Caco-2 (cell line): Measurements from ENCODE around the gene LTBP2. TPM values are rescaled to one million over a fixed set of nuclear protein-coding genes. Genes with fewer than 3 reads are reported as not detected.

ENCODE experiments used
- BruUV-seq: library from RNA; stranded (reverse); fragments of 400-500 nt; replicated peaks from 2 replicates; lab custom pipeline; 2021; lab: Mats Ljungman, UMichigan
- CTCF ChIA-PET: fragments of 300-600 bp; sonication (Branson Sonifier 250); formaldehyde crosslinking; loops from one replicate; lab custom pipeline; 2022; ENCODE audit warnings: antibody characterized with exemption; lab: Charles Lee
- POLR2A ChIA-PET: fragments of 300-600 bp; sonication (Branson Sonifier 250); formaldehyde crosslinking; loops from one replicate; lab custom pipeline; 2022; ENCODE audit warnings: antibody characterized with exemption; lab: Charles Lee
- DNase-seq, 2 experiments: peaks; one replicate each; pipeline versions ENCODE4 v3.0.0 to v3.0.0-alpha.2; 2020 to 2022
- H3K27me3 ChIP-seq: replicated peaks from 2 replicates; pipeline ENCODE4 v1.6.0; 2011; ENCODE audit warnings: low read length; ENCODE audit not compliant: control insufficient read depth, insufficient read depth
- H3K36me3 ChIP-seq: 2 replicates; pipeline ENCODE4 v1.5.1; 2011; ENCODE audit warnings: low read length; ENCODE audit not compliant: control insufficient read depth, insufficient read depth
- H3K4me1 ChIP-seq: fragments of 250-450 bp; sonication (Bioruptor Pico); 2 replicates; pipeline ENCODE4 v1.5.1; 2020; ENCODE audit warnings: mild to moderate bottlenecking
- H3K4me3 ChIP-seq: 2 replicates; pipeline ENCODE4 v1.5.1; 2011; ENCODE audit warnings: low read depth, mild to moderate bottlenecking, control low read depth, low read length
- H3K9me3 ChIP-seq: fragments of 250-450 bp; sonication (Bioruptor Pico); 2 replicates; pipeline ENCODE4 v1.5.1; 2020; ENCODE audit warnings: mild to moderate bottlenecking, moderate library complexity
- H3K27ac Mint-ChIP-seq: one replicate; pipeline ENCODE4 v1.8.0; 2022; ENCODE audit warnings: mixed read lengths; ENCODE audit not compliant: unreplicated experiment
- H3K27me3 Mint-ChIP-seq: one replicate; pipeline ENCODE4 v1.8.0; 2022; ENCODE audit warnings: mixed read lengths; ENCODE audit not compliant: insufficient read depth, unreplicated experiment
- H3K36me3 Mint-ChIP-seq: one replicate; pipeline ENCODE4 v1.8.0; 2022; ENCODE audit warnings: mild to moderate bottlenecking, mixed read lengths; ENCODE audit not compliant: insufficient read depth, unreplicated experiment
- H3K4me1 Mint-ChIP-seq: one replicate; pipeline ENCODE4 v1.8.0; 2022; ENCODE audit warnings: low read depth, mixed read lengths; ENCODE audit not compliant: unreplicated experiment
- H3K4me3 Mint-ChIP-seq: one replicate; pipeline ENCODE4 v1.8.0; 2022; ENCODE audit warnings: mild to moderate bottlenecking, moderate library complexity, mixed read lengths; ENCODE audit not compliant: unreplicated experiment
- H3K9me3 Mint-ChIP-seq: one replicate; pipeline ENCODE4 v1.8.0; 2022; ENCODE audit warnings: mixed read lengths; ENCODE audit not compliant: unreplicated experiment
- intact Hi-C: fragments of 100-400 bp; cut with micrococcal nuclease; formaldehyde crosslinking; loops from one replicate; pipeline ENCODE4 v1.10.0; 2022; ENCODE audit not compliant: unreplicated experiment
- total RNA-seq: library from RNA; stranded (reverse); gene quantifications from 2 replicates; pipeline ENCODE4 v1.2.3, GENCODE V29; 2022
- TF ChIP-seq, protein P1 (sequence below), 2 experiments: fragments of 200-600 bp in 1 of 2; IDR thresholded peaks; 1 replicate in 1 of 2; 2 replicates in 1 of 2; pipeline versions ENCODE4 v1.5.1 to v1.8.0; 2011 to 2022; ENCODE audit warnings: antibody characterized with exemption in 1 of 2, control low read depth in 1 of 2, inconsistent platforms in 1 of 2, low read depth in 1 of 2, low read length in 1 of 2, mild to moderate bottlenecking in 1 of 2, moderate library complexity in 1 of 2; ENCODE audit not compliant: insufficient read depth in 1 of 2, severe bottlenecking in 1 of 2, unreplicated experiment in 1 of 2

Gene LTBP2
- total RNA-seq, 1 experiment from 2014 or later = 0.86 TPM

DNA sequence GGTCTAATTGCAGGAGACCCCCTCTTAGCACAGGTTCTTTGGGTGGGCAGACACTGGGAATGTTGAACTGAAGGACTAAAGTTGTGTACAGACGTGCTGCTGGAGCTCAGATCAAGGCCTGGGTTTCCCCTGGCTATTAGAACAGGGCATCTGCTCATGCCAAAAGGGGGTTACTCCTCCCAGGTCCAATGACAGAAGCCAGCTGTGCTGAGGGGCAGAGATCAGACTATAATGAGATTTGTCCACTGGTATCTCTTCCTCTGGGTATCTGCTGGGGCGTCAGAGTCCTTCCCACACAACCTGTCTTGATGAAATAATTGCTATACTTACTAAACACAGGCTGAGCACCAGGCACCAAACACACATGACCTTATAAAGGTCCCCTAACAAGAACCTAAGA is 42.6 kb downstream of the LTBP2 start:
- H3K27ac Mint-ChIP-seq = no peak overlapping the region
- no peak overlapping the region for H3K4me3 ChIP-seq
- no peak overlapping the region for H3K4me3 Mint-ChIP-seq
- no peaks in the 10 kb centered on the region for H3K9me3 Mint-ChIP-seq
- H3K27me3 ChIP-seq = no peaks in the 10 kb centered on the region
- TF ChIP-seq, protein P1, sequence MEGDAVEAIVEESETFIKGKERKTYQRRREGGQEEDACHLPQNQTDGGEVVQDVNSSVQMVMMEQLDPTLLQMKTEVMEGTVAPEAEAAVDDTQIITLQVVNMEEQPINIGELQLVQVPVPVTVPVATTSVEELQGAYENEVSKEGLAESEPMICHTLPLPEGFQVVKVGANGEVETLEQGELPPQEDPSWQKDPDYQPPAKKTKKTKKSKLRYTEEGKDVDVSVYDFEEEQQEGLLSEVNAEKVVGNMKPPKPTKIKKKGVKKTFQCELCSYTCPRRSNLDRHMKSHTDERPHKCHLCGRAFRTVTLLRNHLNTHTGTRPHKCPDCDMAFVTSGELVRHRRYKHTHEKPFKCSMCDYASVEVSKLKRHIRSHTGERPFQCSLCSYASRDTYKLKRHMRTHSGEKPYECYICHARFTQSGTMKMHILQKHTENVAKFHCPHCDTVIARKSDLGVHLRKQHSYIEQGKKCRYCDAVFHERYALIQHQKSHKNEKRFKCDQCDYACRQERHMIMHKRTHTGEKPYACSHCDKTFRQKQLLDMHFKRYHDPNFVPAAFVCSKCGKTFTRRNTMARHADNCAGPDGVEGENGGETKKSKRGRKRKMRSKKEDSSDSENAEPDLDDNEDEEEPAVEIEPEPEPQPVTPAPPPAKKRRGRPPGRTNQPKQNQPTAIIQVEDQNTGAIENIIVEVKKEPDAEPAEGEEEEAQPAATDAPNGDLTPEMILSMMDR (IDR thresholded peaks at IDR 0.05; ENCODE audit: insufficient read depth in 1 of 2, low read depth in 1 of 2, low read length in 1 of 2, severe bottlenecking in 1 of 2, unreplicated experiment in 1 of 2) = no peak
- no peaks in the 10 kb centered on the region for H3K36me3 ChIP-seq
- intact Hi-C loops = no loop called here
- no peaks in the 10 kb centered on the region for H3K4me1 Mint-ChIP-seq
- CTCF ChIA-PET = no interaction called here
- BruUV-seq = no TSS peak
- no peak for DNase-seq
- no peaks in the 10 kb centered on the region for H3K27me3 Mint-ChIP-seq
- H3K9me3 ChIP-seq = no peaks in the 10 kb centered on the region
- POLR2A ChIA-PET = no interaction called here
- peaks cover 8% of the 10 kb centered on the region; the same call in 1 of the 2 replicates for H3K4me1 ChIP-seq
- H3K36me3 Mint-ChIP-seq = no peaks in the 10 kb centered on the region

- H3K9me3 Mint-ChIP-seq = no peaks in the 10 kb centered on the region
- Histone ChIP-seq H3K9me3 (no peaks in the 10 kb centered on the region), H3K36me3 (no peaks in the 10 kb centered on the region), H3K27me3 (no peaks in the 10 kb centered on the region), H3K4me3 (no peak overlapping the region), H3K4me1 (peaks cover 8% of the 10 kb centered on the region; the same call in 1 of the 2 replicates)
- ChIA-PET POLR2A (no interaction called here), CTCF (no interaction called here)
- no peaks in the 10 kb centered on the region for H3K27me3 Mint-ChIP-seq
- H3K36me3 Mint-ChIP-seq = no peaks in the 10 kb centered on the region
- BruUV-seq = no TSS peak
- TF ChIP-seq, protein P1 (IDR thresholded peaks at IDR 0.05; ENCODE audit: insufficient read depth in 1 of 2, low read depth in 1 of 2, low read length in 1 of 2, severe bottlenecking in 1 of 2, unreplicated experiment in 1 of 2) = no peak
- intact Hi-C loops = no loop called here
- H3K27ac Mint-ChIP-seq = no peak overlapping the region
- H3K4me3 Mint-ChIP-seq = no peak overlapping the region
- H3K4me1 Mint-ChIP-seq = no peaks in the 10 kb centered on the region
- DNase-seq = no peak
Measured at GRCh38 chr14:74568911-74569310, 43.1 kb downstream of the LTBP2 start.

DNA sequence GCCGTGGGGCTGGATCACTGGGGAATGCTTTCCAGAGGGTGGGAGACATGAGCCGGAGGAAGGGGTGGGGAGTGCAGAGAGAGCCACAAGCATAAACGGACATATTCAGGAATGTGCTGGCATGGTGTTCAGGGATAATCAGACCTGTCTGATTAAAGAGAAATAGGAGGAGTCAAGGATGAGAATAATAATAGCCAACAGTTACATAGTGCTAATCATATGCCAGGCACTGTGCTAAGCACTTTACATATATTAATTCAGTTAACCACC is 43.7 kb downstream of the LTBP2 start:
- intact Hi-C loops = no loop called here
- no peaks in the 10 kb centered on the region for H3K9me3 Mint-ChIP-seq
- no peaks in the 10 kb centered on the region for H3K9me3 ChIP-seq
- no peaks in the 10 kb centered on the region for H3K27me3 Mint-ChIP-seq
- H3K4me3 Mint-ChIP-seq = no peak overlapping the region
- no peaks in the 10 kb centered on the region for H3K36me3 ChIP-seq
- H3K4me1 ChIP-seq = peaks cover 12% of the 10 kb centered on the region
- TF ChIP-seq, protein P1 (IDR thresholded peaks at IDR 0.05; ENCODE audit: insufficient read depth in 1 of 2, low read depth in 1 of 2, low read length in 1 of 2, severe bottlenecking in 1 of 2, unreplicated experiment in 1 of 2) = no peak
- DNase-seq = no peak
- CTCF ChIA-PET = no interaction called here
- BruUV-seq = no TSS peak
- H3K27me3 ChIP-seq = no peaks in the 10 kb centered on the region
- H3K4me1 Mint-ChIP-seq = no peaks in the 10 kb centered on the region
- H3K4me3 ChIP-seq = no peak overlapping the region
- H3K36me3 Mint-ChIP-seq = no peaks in the 10 kb centered on the region
- H3K27ac Mint-ChIP-seq = no peak overlapping the region
- POLR2A ChIA-PET = no interaction called here
